GM10266 (cell line): Measurements from ENCODE around the gene CTCFL.

Experiments used
- DNase-seq: peaks from one replicate; pipeline ENCODE4 v3.0.0; 2012; ENCODE audit errors: extremely low spot score
- CTCF ChIP-seq: IDR thresholded peaks from 2 replicates; pipeline ENCODE4 v1.5.1; 2012; ENCODE audit warnings: mild to moderate bottlenecking, low read depth; ENCODE audit not compliant: control insufficient read depth, insufficient read depth; ENCODE audit errors: missing control alignments

Gene CTCFL

GRCh38 chr20:57483287-57484050 lies 41.5 kb downstream of the CTCFL start:
- DNase-seq, result peak; percentile 42
- TF ChIP-seq CTCF, result no peak

- no peak for DNase-seq
These were observed 42.1 kb downstream of the CTCFL start for GRCh38 chr20:57482796-57483195.

GRCh38 chr20:57482148-57482547 lies 42.8 kb downstream of the CTCFL start:
- TF ChIP-seq CTCF, result no peak
- DNase-seq, result no peak

More at GRCh38 chr20:57482796-57483195, 42.1 kb downstream of the CTCFL start:
- no peak for TF ChIP-seq CTCF

- no peak for DNase-seq
- no peak for TF ChIP-seq CTCF
These were observed 43.6 kb downstream of the CTCFL start for GRCh38 chr20:57481281-57481711.

GRCh38 chr20:57480444-57481160 lies 44.3 kb downstream of the CTCFL start:
- no peak for TF ChIP-seq CTCF

GRCh38 chr20:57479196-57479595 lies 45.7 kb downstream of the CTCFL start:
- TF ChIP-seq CTCF, result no peak
- no peak for DNase-seq

More at GRCh38 chr20:57480444-57481160, 44.3 kb downstream of the CTCFL start:
- peak; percentile 77 for DNase-seq

- no peak for TF ChIP-seq CTCF
- no peak for DNase-seq
These were observed 46.8 kb downstream of the CTCFL start for GRCh38 chr20:57478176-57478575.
